Smooth muscle cell of trachea (primary cell): ENCODE measurements around the gene PSMC3. TPM values are rescaled to one million over a fixed set of nuclear protein-coding genes. Genes with fewer than 3 reads are reported as not detected.

Experiments used
- total RNA-seq: library from RNA; depleted of rRNA; stranded (reverse); fragments of >200 nt; gene quantifications from 2 replicates; pipeline ENCODE4 v1.2.1, GENCODE V29; 2014

PSMC3 gene
- 121 and 239 TPM in 2 replicates for total RNA-seq

GRCh38 chr11:47426062-47426956 lies at the start of gene PSMC3:
Gene PSMC3 (minus strand): TSS chr11:47426439. CDS start chr11:47426279, 160 bp downstream.

DNA sequence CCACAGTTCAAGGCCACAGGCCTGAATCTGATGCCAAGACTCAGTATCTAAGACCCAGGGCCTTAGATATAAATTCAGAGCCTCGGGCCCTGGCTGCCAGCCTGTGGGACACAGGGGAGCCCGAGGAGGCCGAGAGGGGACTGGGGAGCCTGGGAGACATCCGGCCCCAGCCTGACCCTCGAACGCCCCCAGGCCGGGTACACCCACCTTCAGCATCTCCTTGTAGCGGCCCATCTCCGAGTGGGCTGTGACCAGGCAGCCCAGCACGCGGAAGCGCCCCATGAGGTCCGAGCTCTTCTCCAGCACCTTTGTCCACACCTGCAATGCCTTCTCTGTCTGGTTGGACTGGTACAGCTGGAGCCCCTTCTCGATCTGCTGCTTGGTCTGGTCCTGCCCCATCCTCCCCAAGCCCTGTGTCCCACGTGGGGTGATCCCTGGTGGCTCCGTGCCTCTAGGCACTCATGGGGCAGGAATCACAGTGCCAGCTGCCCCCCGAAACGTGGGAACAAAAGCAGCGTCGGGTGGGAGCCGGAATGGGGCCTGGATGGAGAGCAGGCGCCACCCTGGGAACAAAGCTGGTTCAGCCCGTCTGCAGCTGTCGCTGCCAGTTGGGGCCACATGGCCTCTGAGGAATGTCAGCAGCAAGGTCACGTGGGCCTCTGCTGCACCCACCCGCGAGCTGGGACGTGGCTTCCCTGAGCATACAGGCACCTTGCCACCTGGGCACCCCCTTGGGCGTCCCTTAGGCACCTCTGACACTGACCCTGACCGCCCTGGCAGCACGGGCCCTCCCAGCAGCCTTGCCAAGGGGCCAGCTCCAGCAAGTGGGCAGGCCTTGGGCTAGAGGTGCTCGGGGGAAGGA lies 22.6 kb upstream of the PSMC3 start, which contains the start of gene RAPSN:
RAPSN (minus strand) TSS at position 571 of the 862 bp plus-strand sequence; CDS start at position 399, 172 bp downstream.

GRCh38 chr11:47407746-47408590 lies 18.3 kb downstream of the PSMC3 start, which contains the start of gene SLC39A13:
Gene SLC39A13 (plus strand): TSS chr11:47408590. CDS start chr11:47410095, 1,505 bp downstream.

GRCh38 chr11:47378010-47378835 lies 48.0 kb downstream of the PSMC3 start, which contains the start of gene SPI1:
Gene SPI1 (minus strand): TSS chr11:47378547. CDS start chr11:47378353, 194 bp downstream.

Other genes with a start within 250 kb of the PSMC3 start
- gene ARFGAP2, start 249.6 kb downstream of the PSMC3 start, total RNA-seq = 140 and 178 TPM in 2 replicates
- gene PACSIN3, start 240.0 kb downstream of the PSMC3 start, total RNA-seq = 31.3 and 34.1 TPM in 2 replicates
- 55.6 and 61.2 TPM in 2 replicates for gene DDB2, start 211.5 kb downstream of the PSMC3 start, total RNA-seq
- gene ACP2, start 177.6 kb downstream of the PSMC3 start, total RNA-seq = 26.6 and 35.2 TPM in 2 replicates
- 25.9 and 51.8 TPM in 2 replicates for gene NR1H3, start 168.4 kb downstream of the PSMC3 start, total RNA-seq
- 17.5 and 19.1 TPM in 2 replicates for gene MADD, start 156.3 kb downstream of the PSMC3 start, total RNA-seq
- not detected in 2 replicates for gene MYBPC3, start 73.7 kb downstream of the PSMC3 start, total RNA-seq
- not detected in 2 replicates for gene SPI1, start 47.9 kb downstream of the PSMC3 start, total RNA-seq
- 84.9 and 147 TPM in 2 replicates for gene SLC39A13, start 17.8 kb downstream of the PSMC3 start, total RNA-seq
- 0.17 TPM in 1 of 2 replicates, not detected in the other for gene RAPSN, start 22.7 kb upstream of the PSMC3 start, total RNA-seq
- gene CELF1, start 126.7 kb upstream of the PSMC3 start, total RNA-seq = 96.9 and 99.4 TPM in 2 replicates
- 69.1 and 79.6 TPM in 2 replicates for gene PTPMT1, start 139.2 kb upstream of the PSMC3 start, total RNA-seq
- 34.6 and 36.4 TPM in 2 replicates for gene KBTBD4, start 152.5 kb upstream of the PSMC3 start, total RNA-seq
- gene NDUFS3, start 152.6 kb upstream of the PSMC3 start, total RNA-seq = 54.7 and 91.9 TPM in 2 replicates
- 0.17 TPM in 1 of 2 replicates, not detected in the other for gene FAM180B, start 160.2 kb upstream of the PSMC3 start, total RNA-seq
- 0.15 and 0.17 TPM in 2 replicates for gene C1QTNF4, start 168.0 kb upstream of the PSMC3 start, total RNA-seq
- 73.3 and 98.5 TPM in 2 replicates for gene MTCH2, start 216.1 kb upstream of the PSMC3 start, total RNA-seq